H9 (cell line): ENCODE results near the gene PCNX2. TPM values are rescaled to one million over a fixed set of nuclear protein-coding genes. Genes with fewer than 3 reads are reported as not detected.

Source experiments
- DNase-seq: peaks from one replicate; pipeline ENCODE4 v3.0.0-alpha.2; 2017
- H2AFZ ChIP-seq: one replicate; pipeline ENCODE4 v1.6.1; 2013; ENCODE audit warnings: mild to moderate bottlenecking, low read length, control low read depth, moderate library complexity
- H2AK5ac ChIP-seq: 2 replicates; pipeline ENCODE4 v1.6.1; 2013; ENCODE audit warnings: low read length, control low read depth, mixed read lengths; ENCODE audit not compliant: insufficient read length
- H2BK120ac ChIP-seq: one replicate; pipeline ENCODE4 v1.6.1; 2013; ENCODE audit warnings: low read depth, mild to moderate bottlenecking, low read length, control low read depth, inconsistent platforms; ENCODE audit not compliant: poor library complexity, severe bottlenecking
- H2BK12ac ChIP-seq: 2 replicates; pipeline ENCODE4 v1.6.1; 2013; ENCODE audit warnings: low read length, control low read depth, mixed read lengths, low read depth; ENCODE audit not compliant: insufficient read length
- H2BK15ac ChIP-seq: 2 replicates; pipeline ENCODE4 v1.6.1; 2013; ENCODE audit warnings: low read depth, low read length, control low read depth
- H2BK20ac ChIP-seq: one replicate; pipeline ENCODE4 v1.6.1; 2013; ENCODE audit warnings: low read depth, mild to moderate bottlenecking, low read length, control low read depth, inconsistent platforms; ENCODE audit not compliant: poor library complexity, severe bottlenecking
- H2BK5ac ChIP-seq: 2 replicates; pipeline ENCODE4 v1.6.1; 2013; ENCODE audit warnings: low read length, control low read depth, mixed read lengths; ENCODE audit not compliant: insufficient read length
- H3K14ac ChIP-seq: 2 replicates; pipeline ENCODE4 v1.6.1; 2013; ENCODE audit warnings: low read length, control low read depth; ENCODE audit not compliant: insufficient read depth
- H3K18ac ChIP-seq: 2 replicates; pipeline ENCODE4 v1.6.1; 2013; ENCODE audit warnings: low read depth, mild to moderate bottlenecking, mixed read lengths, low read length, control low read depth; ENCODE audit not compliant: insufficient read length
- H3K23ac ChIP-seq: 2 replicates; pipeline ENCODE4 v1.6.1; 2013; ENCODE audit warnings: low read length, control low read depth, mixed read lengths, low read depth; ENCODE audit not compliant: insufficient read length
- H3K23me2 ChIP-seq: 2 replicates; pipeline ENCODE4 v1.6.1; 2013; ENCODE audit warnings: low read depth, mild to moderate bottlenecking, mixed read lengths, low read length, control low read depth; ENCODE audit not compliant: insufficient read length, poor library complexity, severe bottlenecking
- H3K27ac ChIP-seq: 2 replicates; pipeline ENCODE4 v1.5.1; 2013; ENCODE audit warnings: low read length, control low read depth, mixed read lengths, low read depth; ENCODE audit not compliant: insufficient read length
- H3K27me3 ChIP-seq: 2 replicates; pipeline ENCODE4 v1.6.1; 2013; ENCODE audit warnings: low read length, control low read depth, inconsistent platforms; ENCODE audit not compliant: insufficient read depth
- H3K4ac ChIP-seq: 2 replicates; pipeline ENCODE4 v1.6.1; 2013; ENCODE audit warnings: low read depth, mild to moderate bottlenecking, control low read depth, inconsistent platforms, low read length, moderate library complexity
- H3K4me1 ChIP-seq: 2 replicates; pipeline ENCODE4 v1.6.1; 2013; ENCODE audit warnings: low read length, control low read depth, inconsistent platforms; ENCODE audit not compliant: insufficient read depth
- H3K4me2 ChIP-seq: 2 replicates; pipeline ENCODE4 v1.6.1; 2013; ENCODE audit warnings: low read length, control low read depth, mixed read lengths; ENCODE audit not compliant: insufficient read length, insufficient read depth
- H3K56ac ChIP-seq: 2 replicates; pipeline ENCODE4 v1.6.1; 2013; ENCODE audit warnings: low read depth, mild to moderate bottlenecking, mixed read lengths, low read length, control low read depth; ENCODE audit not compliant: insufficient read length
- H3K79me1 ChIP-seq: 2 replicates; pipeline ENCODE4 v1.6.1; 2013; ENCODE audit warnings: low read depth, mild to moderate bottlenecking, moderate library complexity, low read length, control low read depth, inconsistent platforms; ENCODE audit not compliant: insufficient read depth, poor library complexity, severe bottlenecking
- H3K79me2 ChIP-seq: 2 replicates; pipeline ENCODE4 v1.6.1; 2013; ENCODE audit warnings: low read length, control low read depth, inconsistent platforms; ENCODE audit not compliant: insufficient read depth
- H3K9ac ChIP-seq: 2 replicates; pipeline ENCODE4 v1.6.1; 2013; ENCODE audit warnings: low read length, control low read depth, mixed read lengths; ENCODE audit not compliant: insufficient read length; ENCODE audit errors: extremely low read depth
- H3K9me3 ChIP-seq: one replicate; pipeline ENCODE4 v1.6.1; 2013; ENCODE audit warnings: low read depth, low read length, inconsistent platforms; ENCODE audit not compliant: control insufficient read depth
- H3T11ph ChIP-seq: one replicate; pipeline ENCODE4 v1.6.1; 2013; ENCODE audit warnings: mild to moderate bottlenecking, low read length, control low read depth, inconsistent platforms
- H4K20me1 ChIP-seq: one replicate; pipeline ENCODE4 v1.6.1; 2013; ENCODE audit not compliant: control insufficient read depth, insufficient read length, insufficient read depth
- H4K5ac ChIP-seq: 2 replicates; pipeline ENCODE4 v1.6.1; 2013; ENCODE audit warnings: low read depth, mild to moderate bottlenecking, mixed read lengths, low read length, control low read depth; ENCODE audit not compliant: insufficient read length
- H4K8ac ChIP-seq: replicated peaks from 2 replicates; pipeline ENCODE4 v1.6.1; 2013; ENCODE audit warnings: low read length, control low read depth, mixed read lengths, low read depth; ENCODE audit not compliant: insufficient read length
- H4K91ac ChIP-seq: 2 replicates; pipeline ENCODE4 v1.6.1; 2013; ENCODE audit warnings: low read depth, mild to moderate bottlenecking, moderate library complexity, mixed read lengths, low read length, control low read depth; ENCODE audit not compliant: insufficient read length
- H3K27ac Mint-ChIP-seq, 3 experiments: 2 replicates in 2 of 3; 3 replicates in 1 of 3; pipeline ENCODE4 v1.8.0; 2020 to 2021; ENCODE audit warnings: mixed read lengths in 3 of 3, mild to moderate bottlenecking in 1 of 3, moderate library complexity in 1 of 3
- H3K27me3 Mint-ChIP-seq: 2 replicates; pipeline ENCODE4 v1.8.0; 2021; ENCODE audit warnings: low read depth, mild to moderate bottlenecking, moderate library complexity, mixed read lengths
- H3K36me3 Mint-ChIP-seq, 3 experiments: 2 replicates in 2 of 3; 3 replicates in 1 of 3; pipeline ENCODE4 v1.8.0; 2020 to 2021; ENCODE audit warnings: low read depth in 3 of 3, mixed read lengths in 3 of 3; ENCODE audit not compliant: insufficient read depth in 1 of 3
- H3K4me1 Mint-ChIP-seq, 2 experiments: 2 replicates each; pipeline ENCODE4 v1.8.0; 2020; ENCODE audit warnings: mixed read lengths in 2 of 2
- H3K4me3 Mint-ChIP-seq, 2 experiments: 2 replicates in 1 of 2; 3 replicates in 1 of 2; pipeline ENCODE4 v1.8.0; 2020 to 2021; ENCODE audit warnings: mild to moderate bottlenecking in 2 of 2, mixed read lengths in 2 of 2, moderate library complexity in 1 of 2
- H3K9me3 Mint-ChIP-seq, 2 experiments: 2 replicates in 1 of 2; 3 replicates in 1 of 2; pipeline ENCODE4 v1.8.0; 2020; ENCODE audit warnings: mild to moderate bottlenecking in 2 of 2, mixed read lengths in 2 of 2, moderate library complexity in 1 of 2
- CTCF ChIP-seq: fragments of 200-600 bp; sonication (generic); conservative IDR thresholded peaks from 3 replicates; pipeline ENCODE4 v1.8.0; 2021; ENCODE audit warnings: antibody characterized with exemption, mild to moderate bottlenecking
- WGBS: extraction: QIAGEN DNeasy Blood & Tissue Kit; methylation state at CpG from one replicate; pipeline ENCODE4 v1.1.7; 2013; ENCODE audit warnings: missing lambda C conversion rate, low lambda C conversion rate, mixed read lengths; ENCODE audit not compliant: insufficient read length; ENCODE audit errors: extremely low coverage; 5-methylcytosine and 5-hydroxymethylcytosine counted together
- total RNA-seq: library from RNA; stranded (reverse); gene quantifications from 2 replicates; pipeline ENCODE4 v1.2.1, GENCODE V29; 2021

Gene PCNX2
- total RNA-seq, 1 experiment from 2014 or later: 45.1 TPM

DNA sequence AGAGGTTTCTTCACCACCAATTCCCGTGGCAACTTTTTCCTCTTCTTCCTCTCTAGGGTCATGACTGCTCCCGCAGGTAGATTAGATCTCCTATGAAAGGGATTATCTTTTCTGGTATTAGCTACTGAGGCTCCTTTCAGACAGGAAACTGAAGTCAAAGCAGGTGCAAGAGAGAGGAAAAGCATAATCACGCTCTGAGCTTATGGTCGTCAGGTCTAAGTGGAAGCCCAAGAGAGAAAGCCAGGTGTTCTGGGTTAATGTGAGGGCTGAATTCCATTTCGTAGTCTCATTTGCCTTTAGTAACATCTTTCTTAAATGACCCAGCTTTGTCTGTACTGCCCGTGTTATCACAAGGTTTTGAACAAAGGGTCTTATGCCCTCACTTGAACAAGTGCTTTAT lies 23.7 kb upstream of the PCNX2 start:
- H2BK12ac ChIP-seq: no peak overlapping the region

More for the DNA sequence above, 23.7 kb upstream of the PCNX2 start:
- H3K23me2 ChIP-seq: no peaks in the 10 kb centered on the region
- no peaks in the 10 kb centered on the region for H4K20me1 ChIP-seq
- H3T11ph ChIP-seq: no peak overlapping the region
- no peak overlapping the region for H2BK20ac ChIP-seq
- no peaks in the 10 kb centered on the region for H3K9me3 ChIP-seq
- H4K5ac ChIP-seq: no peak overlapping the region
- Mint-ChIP-seq H3K27ac (no peak overlapping the region), H3K36me3 (no peaks in the 10 kb centered on the region), H3K9me3 (no peaks in the 10 kb centered on the region), H3K4me1 (no peaks in the 10 kb centered on the region), H3K27me3 (peaks cover 2% of the 10 kb centered on the region; the same call in 1 of the 2 replicates), H3K4me3 (no peak overlapping the region)
- no peak overlapping the region for H3K18ac ChIP-seq
- no peak overlapping the region for H4K91ac ChIP-seq
- H3K4me2 ChIP-seq: no peak overlapping the region
- no peak overlapping the region for H4K8ac ChIP-seq
- H3K56ac ChIP-seq: no peak overlapping the region
- no peak overlapping the region for H2AK5ac ChIP-seq
- no peak overlapping the region for H3K9ac ChIP-seq
- H3K4me1 ChIP-seq: no peaks in the 10 kb centered on the region; the same call in 1 of the 2 replicates
- H3K23ac ChIP-seq: no peak overlapping the region
- H2AFZ ChIP-seq: no peak overlapping the region
- WGBS: no CpG with 5 or more reads among the region's 6 CpGs
- H3K27me3 ChIP-seq: no peaks in the 10 kb centered on the region
- no peak overlapping the region for H3K27ac ChIP-seq
- H3K4ac ChIP-seq: no peak overlapping the region
- H3K79me1 ChIP-seq: no peaks in the 10 kb centered on the region
- H2BK5ac ChIP-seq: no peak overlapping the region
- no peak for TF ChIP-seq CTCF
- no peak overlapping the region for H3K14ac ChIP-seq
- H3K79me2 ChIP-seq: no peaks in the 10 kb centered on the region
- no peak for DNase-seq
- no peak overlapping the region; the same call in 1 of the 2 replicates for H2BK15ac ChIP-seq
- no peak overlapping the region for H2BK120ac ChIP-seq
